ENCODE results near the gene WNT11.

The WNT11 gene

DNA sequence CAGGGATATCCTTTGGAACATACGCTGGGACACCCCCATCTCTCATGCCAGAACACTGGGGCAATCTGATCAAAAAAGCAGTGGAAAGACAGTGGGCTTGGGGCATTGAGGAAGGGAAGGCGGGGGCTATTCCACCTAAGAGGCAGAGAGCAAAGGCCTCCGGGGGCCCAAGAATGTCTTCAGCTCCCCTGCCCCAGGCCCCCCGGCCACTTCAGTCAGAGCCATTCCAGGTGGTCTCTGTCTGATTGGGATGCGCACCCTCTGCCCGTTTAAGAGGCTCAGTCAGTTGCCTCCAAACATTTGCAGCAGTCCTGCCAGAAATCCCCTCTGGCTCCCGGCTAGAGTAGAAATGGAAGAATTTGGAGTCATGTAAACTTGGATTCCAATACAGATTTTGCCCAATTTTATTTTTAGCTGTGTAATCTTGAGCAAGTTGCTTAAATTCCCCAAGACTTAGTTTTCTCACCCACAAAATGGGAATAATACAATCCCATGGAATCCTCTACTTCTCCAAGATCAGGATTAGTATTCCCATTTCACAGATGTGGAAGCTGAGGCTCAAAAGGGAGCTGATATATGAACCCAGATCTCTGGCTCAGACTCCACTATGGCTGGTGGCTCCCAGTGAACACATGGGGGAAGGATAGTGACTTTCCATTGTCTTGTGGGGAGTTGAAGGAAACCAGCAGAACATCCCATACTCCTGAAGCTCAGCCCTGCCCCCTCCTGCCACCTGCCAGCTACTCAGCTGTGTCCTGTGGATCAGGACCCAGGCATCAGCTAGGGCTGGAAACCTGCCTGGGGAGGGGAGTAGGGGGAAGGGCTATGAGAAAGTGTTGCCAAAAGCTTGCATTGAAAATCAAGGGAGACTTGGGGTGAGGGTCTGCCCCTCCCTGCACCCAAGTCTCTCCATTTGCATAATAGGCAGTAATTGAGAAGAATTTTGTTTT, 6.1 kb upstream of the WNT11 start:
- Histone ChIP-seq H3K36me3 (replicated peaks; ENCODE audit: insufficient read depth, low read length) (no peaks in the 10 kb centered on the region), H3K9me2 (replicated peaks; ENCODE audit: insufficient read depth, low read length) (no peaks in the 10 kb centered on the region), H4K20me1 (ENCODE audit: insufficient read depth, low read length) (no peaks in the 10 kb centered on the region), H3K27ac (ENCODE audit: low read length) (no peak overlapping the region), H3K9me3 (replicated peaks; ENCODE audit: insufficient read depth, low read length) (no peaks in the 10 kb centered on the region), H3K79me2 (ENCODE audit: low read length) (no peaks in the 10 kb centered on the region), H3K27me3 (replicated peaks; ENCODE audit: insufficient read depth, low read length) (peaks cover 18% of the 10 kb centered on the region), H3K4me2 (ENCODE audit: low read depth, low read length) (no peak overlapping the region), H3F3A (ENCODE audit: insufficient read depth, low read length) (0 out of 2 replicates have a peak, but pooled peaks cover 3% of the 10 kb centered on the region), H2AFZ (ENCODE audit: low read length) (no peak overlapping the region), H3K9ac (ENCODE audit: low read length) (no peak overlapping the region), H3K4me3 (ENCODE audit: low read length) (no peak overlapping the region), H3K4me1 (ENCODE audit: low read length) (0 out of 2 replicates have a peak, but pooled peaks cover 3% of the 10 kb centered on the region)
- TF ChIP-seq, protein P1, sequence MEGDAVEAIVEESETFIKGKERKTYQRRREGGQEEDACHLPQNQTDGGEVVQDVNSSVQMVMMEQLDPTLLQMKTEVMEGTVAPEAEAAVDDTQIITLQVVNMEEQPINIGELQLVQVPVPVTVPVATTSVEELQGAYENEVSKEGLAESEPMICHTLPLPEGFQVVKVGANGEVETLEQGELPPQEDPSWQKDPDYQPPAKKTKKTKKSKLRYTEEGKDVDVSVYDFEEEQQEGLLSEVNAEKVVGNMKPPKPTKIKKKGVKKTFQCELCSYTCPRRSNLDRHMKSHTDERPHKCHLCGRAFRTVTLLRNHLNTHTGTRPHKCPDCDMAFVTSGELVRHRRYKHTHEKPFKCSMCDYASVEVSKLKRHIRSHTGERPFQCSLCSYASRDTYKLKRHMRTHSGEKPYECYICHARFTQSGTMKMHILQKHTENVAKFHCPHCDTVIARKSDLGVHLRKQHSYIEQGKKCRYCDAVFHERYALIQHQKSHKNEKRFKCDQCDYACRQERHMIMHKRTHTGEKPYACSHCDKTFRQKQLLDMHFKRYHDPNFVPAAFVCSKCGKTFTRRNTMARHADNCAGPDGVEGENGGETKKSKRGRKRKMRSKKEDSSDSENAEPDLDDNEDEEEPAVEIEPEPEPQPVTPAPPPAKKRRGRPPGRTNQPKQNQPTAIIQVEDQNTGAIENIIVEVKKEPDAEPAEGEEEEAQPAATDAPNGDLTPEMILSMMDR (IDR thresholded peaks at IDR 0.05; ENCODE audit: low read length) = no peak
- TF ChIP-seq EZH2 (optimal IDR thresholded peaks at IDR 0.05; ENCODE audit: low read depth, low read length) (no peak), EZH2phosphoT487 (IDR thresholded peaks at IDR 0.05; ENCODE audit: low read length) (no peak)
- no peak for DNase-seq

- H3K9me2 ChIP-seq (replicated peaks; ENCODE audit: insufficient read depth, low read length) = no peaks in the 10 kb centered on the region
- H3K79me2 ChIP-seq (ENCODE audit: low read length) = no peaks in the 10 kb centered on the region
- H3K9me3 ChIP-seq (replicated peaks; ENCODE audit: insufficient read depth, low read length) = no peaks in the 10 kb centered on the region
- H3K4me3 ChIP-seq (ENCODE audit: low read length) = no peak overlapping the region
- H3K27ac ChIP-seq (ENCODE audit: low read length) = no peak overlapping the region
- H2AFZ ChIP-seq (ENCODE audit: low read length) = no peak overlapping the region
- H3K27me3 ChIP-seq (replicated peaks; ENCODE audit: insufficient read depth, low read length) = peaks cover 22% of the 10 kb centered on the region
- DNase-seq = no peak
- H3K4me1 ChIP-seq (ENCODE audit: low read length) = 0 out of 2 replicates have a peak, but pooled peaks cover 3% of the 10 kb centered on the region
- no peak overlapping the region for H3K4me2 ChIP-seq (ENCODE audit: low read depth, low read length)
- 0 out of 2 replicates have a peak, but pooled peaks cover 3% of the 10 kb centered on the region for H3F3A ChIP-seq (ENCODE audit: insufficient read depth, low read length)
- no peaks in the 10 kb centered on the region for H4K20me1 ChIP-seq (ENCODE audit: insufficient read depth, low read length)
- no peaks in the 10 kb centered on the region for H3K36me3 ChIP-seq (replicated peaks; ENCODE audit: insufficient read depth, low read length)
- no peak for TF ChIP-seq EZH2phosphoT487 (IDR thresholded peaks at IDR 0.05; ENCODE audit: low read length)
- no peak overlapping the region for H3K9ac ChIP-seq (ENCODE audit: low read length)
Measured at GRCh38 chr11:76210931-76211851, 4.9 kb upstream of the WNT11 start.

- no peak overlapping the region for H3K9ac ChIP-seq (ENCODE audit: low read length)
Measured at GRCh38 chr11:76209973-76210930, 4.0 kb upstream of the WNT11 start.

More at GRCh38 chr11:76209973-76210930, 4.0 kb upstream of the WNT11 start:
- Histone ChIP-seq H3K79me2 (ENCODE audit: low read length) (no peaks in the 10 kb centered on the region), H3K4me1 (ENCODE audit: low read length) (0 out of 2 replicates have a peak, but pooled peaks cover 3% of the 10 kb centered on the region), H3K36me3 (replicated peaks; ENCODE audit: insufficient read depth, low read length) (no peaks in the 10 kb centered on the region), H3K27ac (ENCODE audit: low read length) (no peak overlapping the region), H3K4me2 (ENCODE audit: low read depth, low read length) (peak overlapping the region; percentile 100; the same call in 1 of the 2 replicates), H3K9me2 (replicated peaks; ENCODE audit: insufficient read depth, low read length) (no peaks in the 10 kb centered on the region), H3F3A (ENCODE audit: insufficient read depth, low read length) (0 out of 2 replicates have a peak, but pooled peaks cover 3% of the 10 kb centered on the region), H3K4me3 (ENCODE audit: low read length) (peak overlapping the region; percentile 64), H4K20me1 (ENCODE audit: insufficient read depth, low read length) (no peaks in the 10 kb centered on the region), H3K9me3 (replicated peaks; ENCODE audit: insufficient read depth, low read length) (no peaks in the 10 kb centered on the region), H2AFZ (ENCODE audit: low read length) (no peak overlapping the region), H3K27me3 (replicated peaks; ENCODE audit: insufficient read depth, low read length) (peaks cover 31% of the 10 kb centered on the region)
- peak; percentile 22 for DNase-seq
- TF ChIP-seq, protein P1 (IDR thresholded peaks at IDR 0.05; ENCODE audit: low read length) = no peak
- TF ChIP-seq EZH2 (optimal IDR thresholded peaks at IDR 0.05; ENCODE audit: low read depth, low read length) = no peak
- no peak for TF ChIP-seq EZH2phosphoT487 (IDR thresholded peaks at IDR 0.05; ENCODE audit: low read length)

Data from MM.1S (cell line).